ENCODE data around the gene MAPKAPK2. TPM values are rescaled to one million over a fixed set of nuclear protein-coding genes. Genes with fewer than 3 reads are reported as not detected.

Gene MAPKAPK2
- total RNA-seq, 4 donors from 2014 or later: 37.8 to 63.3 (median 42.9) TPM

DNA sequence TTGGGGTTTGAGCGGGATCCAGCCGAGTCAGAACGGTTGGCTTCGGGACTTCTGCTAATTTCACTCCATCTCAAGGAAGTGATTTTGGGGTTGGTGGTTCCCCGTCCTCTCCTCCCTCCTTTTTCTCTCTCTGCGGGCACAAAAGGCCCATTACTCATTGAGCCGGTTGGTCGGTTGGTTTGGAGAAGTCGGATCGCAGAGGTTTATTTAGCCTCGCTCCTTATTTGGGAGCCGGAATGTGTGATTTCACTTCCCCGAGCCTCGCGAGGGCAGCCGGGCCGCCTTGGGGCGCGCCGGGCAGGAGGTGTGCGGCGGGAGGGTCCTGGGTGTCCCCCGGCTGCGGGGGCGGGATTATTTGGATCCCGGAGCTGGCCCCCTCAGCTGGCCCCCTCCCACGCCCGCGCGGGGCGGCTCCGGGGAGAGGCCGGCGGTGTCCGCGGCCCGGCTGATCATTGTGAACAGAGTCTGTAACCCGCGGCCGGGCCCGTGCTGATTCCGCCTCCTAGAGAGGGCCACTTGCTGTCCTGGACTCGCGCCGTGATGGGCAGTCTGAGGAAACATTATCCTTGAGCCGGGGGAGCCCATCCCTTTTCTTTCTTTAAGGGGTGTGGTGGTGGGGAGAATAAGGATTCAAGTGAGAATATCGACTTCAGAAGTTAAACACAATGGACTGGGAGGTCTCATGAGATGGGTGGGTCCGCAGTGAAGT, 1.2 kb downstream of the MAPKAPK2 start:
- TF ChIP-seq CTCF (IDR thresholded peaks at IDR 0.05; ENCODE audit: low read depth): no peak

- no peak for TF ChIP-seq CTCF (IDR thresholded peaks at IDR 0.05; ENCODE audit: low read depth)
Measured at GRCh38 chr1:206686478-206687249, 2.0 kb downstream of the MAPKAPK2 start.

- no peak for TF ChIP-seq CTCF (IDR thresholded peaks at IDR 0.05; ENCODE audit: low read depth)
Measured at GRCh38 chr1:206687251-206687914, 2.7 kb downstream of the MAPKAPK2 start.

GRCh38 chr1:206687915-206688442, 3.3 kb downstream of the MAPKAPK2 start:
- no peak for TF ChIP-seq CTCF (IDR thresholded peaks at IDR 0.05; ENCODE audit: low read depth)

DNA sequence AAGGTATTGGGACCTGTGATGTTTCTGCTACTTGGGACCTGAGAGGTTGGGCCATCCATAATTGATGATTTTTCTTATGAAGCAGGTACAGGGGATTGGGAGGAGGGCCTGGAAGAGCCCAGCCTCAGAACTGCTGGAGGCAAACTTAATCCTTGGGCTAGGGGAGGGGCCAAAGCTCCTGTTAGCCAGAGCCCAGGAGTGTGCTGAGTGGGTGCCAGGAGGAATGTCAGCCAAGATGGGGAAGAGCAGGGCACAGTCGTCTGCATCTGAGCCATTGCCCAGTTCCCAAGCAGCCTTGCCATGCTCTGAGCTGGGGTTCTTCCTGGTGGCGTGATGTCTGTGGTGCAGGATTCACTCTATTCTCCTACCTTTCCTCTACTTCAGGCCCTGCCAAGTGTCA, 5.8 kb downstream of the MAPKAPK2 start:
- no peak for TF ChIP-seq CTCF (IDR thresholded peaks at IDR 0.05; ENCODE audit: low read depth)

GRCh38 chr1:206691604-206692003, 6.9 kb downstream of the MAPKAPK2 start:
- TF ChIP-seq CTCF (IDR thresholded peaks at IDR 0.05; ENCODE audit: low read depth): no peak

- TF ChIP-seq CTCF (IDR thresholded peaks at IDR 0.05; ENCODE audit: low read depth): no peak
Measured at GRCh38 chr1:206693029-206693428, 8.3 kb downstream of the MAPKAPK2 start.
